ENCODE results near the gene CTSA. TPM values are rescaled to one million over a fixed set of nuclear protein-coding genes. Genes with fewer than 3 reads are reported as not detected.

CTSA gene
- total and polyA plus RNA-seq, 4 experiments from 2014 or later: 102 to 165 (median 123) TPM

DNA sequence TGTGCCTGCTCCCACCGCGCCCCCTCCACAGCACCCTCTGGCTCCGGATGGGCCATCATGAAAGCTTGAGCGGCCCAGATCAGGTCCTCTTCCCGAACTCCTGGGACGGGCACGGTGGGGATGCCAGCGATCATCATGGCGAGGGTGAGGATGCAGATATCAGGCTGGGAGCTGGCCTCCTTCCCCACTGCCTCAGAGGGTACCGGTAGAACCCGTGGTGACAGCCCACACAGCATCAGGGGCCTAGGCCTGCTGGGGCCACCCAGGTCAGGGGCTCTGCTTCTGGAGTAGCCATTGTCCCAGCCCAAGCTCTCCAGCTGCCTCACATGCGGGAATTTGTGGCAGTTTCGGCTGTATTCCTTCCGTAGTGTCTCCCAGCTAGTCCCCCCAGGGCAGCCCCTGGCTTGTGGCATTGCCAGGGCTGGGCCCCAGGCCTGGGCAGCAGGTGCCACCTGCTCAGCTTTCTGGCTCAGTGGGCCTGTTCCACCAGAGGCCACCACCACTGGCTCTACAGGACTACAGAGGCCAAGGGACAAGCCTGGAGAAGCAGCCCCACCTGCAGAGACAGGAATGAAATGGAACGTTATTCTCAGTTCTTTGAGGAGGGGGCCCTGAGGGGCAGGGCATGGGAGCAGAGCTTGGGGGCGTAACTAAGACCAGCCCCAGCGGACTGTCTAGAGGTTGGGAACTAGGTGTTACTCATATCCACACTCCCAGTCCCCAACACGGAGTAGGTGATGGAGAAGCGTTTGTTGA lies 4.4 kb upstream of the CTSA start:
- ChIA-PET POLR2A (ENCODE audit: partially characterized antibody) (interaction anchor here (1.0 to 9.9 kb wide), 3 partner anchors 30 to 82 kb away, joined by 3 to 141 read pairs (median 5); partner anchors contain the start of genes ACOT8, PCIF1 and ZSWIM3), CTCF (ENCODE audit: partially characterized antibody) (no interaction called here)
- H3K36me3 Mint-ChIP-seq: peaks cover 16 to 25% of the 10 kb centered on the region in 2 donors
- Histone ChIP-seq H3K36me3 (ENCODE audit: insufficient read depth, low read length) (peaks cover 17% of the 10 kb centered on the region), H3K27ac (ENCODE audit: low read depth, low read length) (no peak overlapping the region), H3K27me3 (ENCODE audit: insufficient read depth, low read length) (no peaks in the 10 kb centered on the region), H3K4me3 (ENCODE audit: low read length in 2 of 2) (no peak overlapping the region), H3K9me3 (ENCODE audit: control insufficient read depth in 1 of 2, low read length in 2 of 2) (no peaks in the 10 kb centered on the region), H3K4me1 (ENCODE audit: insufficient read depth, low read length) (peaks cover 45% of the 10 kb centered on the region)
- peaks cover 0 to 3% (median 0%) of the 10 kb centered on the region in 8 donors for H3K9me3 Mint-ChIP-seq
- H3K27me3 Mint-ChIP-seq: no peaks in the 10 kb centered on the region
- intact Hi-C loops (cut with micrococcal nuclease): no loop called here
- peak overlapping the region in 2 of 7 donors; percentile 30 to 46 for H3K27ac Mint-ChIP-seq
- H3K4me1 Mint-ChIP-seq: peaks cover 26 to 53% (median 40%) of the 10 kb centered on the region in 4 donors
- H3K4me3 Mint-ChIP-seq: no peak overlapping the region
- DNase-seq: no peak

DNA sequence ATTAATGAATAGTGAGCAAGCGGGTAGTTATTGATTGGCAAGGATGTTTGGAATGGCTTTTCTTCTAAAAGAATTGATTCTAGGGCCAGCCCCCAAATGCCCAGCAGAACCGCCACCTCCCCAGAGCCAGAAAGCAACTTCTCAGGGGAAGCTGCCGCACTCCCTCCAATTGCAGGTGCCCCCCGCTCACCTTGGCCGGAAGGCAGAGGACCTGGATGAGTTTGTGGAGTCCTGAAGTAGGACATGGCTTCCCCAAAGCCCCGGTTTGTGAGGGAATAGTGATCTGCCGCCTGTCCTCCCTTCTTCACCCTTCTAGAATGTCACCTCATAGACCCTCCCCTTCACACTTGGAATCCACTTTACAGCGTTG lies 3.8 kb upstream of the CTSA start, which contains the start of gene SPATA25:
SPATA25 (minus strand) TSS at position 277 of the 370 bp plus-strand sequence; CDS start at position 245, 32 bp downstream.
- Histone ChIP-seq H3K9me3 (ENCODE audit: control insufficient read depth in 1 of 2, low read length in 2 of 2) (no peaks in the 10 kb centered on the region), H3K27me3 (ENCODE audit: insufficient read depth, low read length) (no peaks in the 10 kb centered on the region), H3K36me3 (ENCODE audit: insufficient read depth, low read length) (peaks cover 17% of the 10 kb centered on the region), H3K27ac (ENCODE audit: low read depth, low read length) (no peak within 1 kb of the TSS), H3K4me3 (ENCODE audit: low read length in 2 of 2) (no peak within 1 kb of the TSS), H3K4me1 (ENCODE audit: insufficient read depth, low read length) (peaks cover 45% of the 10 kb centered on the region)
- intact Hi-C loops (cut with micrococcal nuclease): no loop called here
- ChIA-PET CTCF (ENCODE audit: partially characterized antibody) (no interaction called here), POLR2A (ENCODE audit: partially characterized antibody) (interaction anchor here (1.4 to 9.9 kb wide), 2 partner anchors 30 to 48 kb away, joined by 5 to 141 read pairs; partner anchors contain the start of genes ACOT8, PCIF1 and ZSWIM3)
- H3K27ac Mint-ChIP-seq: peak within 1 kb of the TSS in 4 of 7 donors; percentile 30 to 49 (median 46)
- DNase-seq: no peak
- peaks cover 0 to 3% (median 0%) of the 10 kb centered on the region in 8 donors for H3K9me3 Mint-ChIP-seq
- H3K27me3 Mint-ChIP-seq: no peaks in the 10 kb centered on the region
- H3K36me3 Mint-ChIP-seq: peaks cover 15 to 27% of the 10 kb centered on the region in 2 donors
- H3K4me1 Mint-ChIP-seq: peaks cover 29 to 54% (median 40%) of the 10 kb centered on the region in 4 donors
- peak within 1 kb of the TSS in 2 of 8 donors; percentile 0 to 21 for H3K4me3 Mint-ChIP-seq

DNA sequence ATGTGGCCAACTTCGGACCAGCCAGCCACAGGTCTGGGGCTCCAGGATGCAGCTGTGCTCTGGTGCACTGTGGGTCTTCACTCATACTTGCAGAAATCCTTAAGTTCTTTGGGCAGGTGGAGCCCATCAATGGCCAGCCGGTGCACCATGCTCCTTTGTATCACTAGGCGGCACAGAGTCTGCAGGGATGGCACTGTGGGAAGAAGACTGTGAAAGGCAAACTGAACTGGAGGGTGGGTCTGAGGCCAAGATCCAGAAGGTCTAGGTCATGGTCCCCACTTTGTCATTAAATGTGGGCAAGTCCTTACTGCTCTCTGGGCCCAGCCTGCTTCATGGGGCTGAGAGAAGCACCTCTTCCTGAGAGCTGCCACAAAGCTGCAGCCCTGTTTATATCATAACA lies 2.5 kb upstream of the CTSA start:
- H3K4me1 Mint-ChIP-seq: peaks cover 26 to 55% (median 39%) of the 10 kb centered on the region in 4 donors
- H3K27me3 ChIP-seq (ENCODE audit: insufficient read depth, low read length): no peaks in the 10 kb centered on the region
- H3K27me3 Mint-ChIP-seq: no peaks in the 10 kb centered on the region
- H3K4me1 ChIP-seq (ENCODE audit: insufficient read depth, low read length): peaks cover 49% of the 10 kb centered on the region
- H3K9me3 ChIP-seq (ENCODE audit: control insufficient read depth in 1 of 2, low read length in 2 of 2): no peaks in the 10 kb centered on the region
- ChIA-PET CTCF (ENCODE audit: partially characterized antibody) (interaction anchor here (1.2 to 3.3 kb wide), 5 partner anchors 7 to 98 kb away, joined by 3 to 18 read pairs (median 10); partner anchors contain the start of gene ZSWIM1), POLR2A (ENCODE audit: partially characterized antibody) (interaction anchor here (2.7 to 9.9 kb wide), 3 partner anchors 21 to 46 kb away, joined by 11 to 141 read pairs (median 48); partner anchors contain the start of genes ACOT8, PCIF1 and ZSWIM3)
- no peak overlapping the region for H3K27ac ChIP-seq (ENCODE audit: low read depth, low read length)
- peaks cover 0 to 3% (median 0%) of the 10 kb centered on the region in 8 donors for H3K9me3 Mint-ChIP-seq
- no peak for DNase-seq
- H3K4me3 Mint-ChIP-seq: peak overlapping the region in 2 of 8 donors; percentile 21 to 46
- no peak overlapping the region for H3K4me3 ChIP-seq (ENCODE audit: low read length in 2 of 2)
- peak overlapping the region in 3 of 7 donors; percentile 4 to 90 (median 35) for H3K27ac Mint-ChIP-seq
- intact Hi-C loops (cut with micrococcal nuclease): no loop called here
- H3K36me3 ChIP-seq (ENCODE audit: insufficient read depth, low read length): peaks cover 4% of the 10 kb centered on the region
- peaks cover 4 to 18% of the 10 kb centered on the region in 2 donors for H3K36me3 Mint-ChIP-seq

DNA sequence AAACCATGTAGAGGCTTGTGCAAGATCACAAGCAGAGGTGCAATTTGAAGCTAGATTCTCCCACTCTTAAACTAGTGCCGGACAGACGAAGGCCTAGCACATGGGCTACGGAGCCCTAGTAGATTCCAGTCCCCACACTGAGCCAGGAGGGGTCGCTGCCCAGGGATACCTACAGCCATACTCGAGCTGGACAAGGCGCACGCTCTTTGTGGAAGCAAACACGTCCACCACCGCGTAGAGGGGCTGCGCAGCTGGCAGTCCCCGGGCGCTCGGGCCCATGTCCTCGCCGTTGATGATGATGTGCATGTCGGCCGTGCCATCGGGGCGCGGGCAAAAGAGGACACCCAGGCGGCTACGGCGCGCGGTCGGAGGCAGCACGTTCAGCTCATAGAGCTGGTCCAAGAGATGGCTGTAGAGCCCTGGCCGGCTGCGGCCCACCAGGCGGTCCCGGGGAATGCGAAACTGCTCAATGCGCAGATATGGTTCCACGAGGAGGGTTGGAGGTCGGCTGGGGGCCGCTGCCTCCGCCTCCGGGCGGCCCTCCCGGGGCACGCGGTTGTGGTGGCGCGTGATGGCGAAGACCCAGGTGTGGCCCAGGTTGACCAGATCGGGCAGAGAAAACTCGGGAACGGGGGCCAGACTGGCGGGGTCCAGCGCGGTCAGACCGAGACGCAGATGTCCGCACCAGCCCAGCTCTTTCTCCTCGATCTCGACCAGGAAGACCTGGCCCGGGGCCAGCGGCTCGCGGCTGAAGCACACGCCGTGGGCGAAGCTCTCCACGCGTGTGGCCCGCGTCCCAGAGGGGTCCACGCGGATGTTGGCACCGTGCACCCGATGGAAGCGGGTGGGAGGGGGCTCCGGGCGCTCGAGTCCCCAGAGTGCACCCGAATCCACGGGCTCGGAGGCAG lies 804 bp upstream of the CTSA start:
- H3K27me3 ChIP-seq (ENCODE audit: insufficient read depth, low read length): no peaks in the 10 kb centered on the region
- H3K36me3 Mint-ChIP-seq: peaks cover 0 to 19% of the 10 kb centered on the region in 2 donors
- no peaks in the 10 kb centered on the region for H3K9me3 ChIP-seq (ENCODE audit: control insufficient read depth in 1 of 2, low read length in 2 of 2)
- DNase-seq: peak; percentile 25 to 63 (median 37)
- peaks cover 12% of the 10 kb centered on the region for H3K36me3 ChIP-seq (ENCODE audit: insufficient read depth, low read length)
- POLR2A ChIA-PET (ENCODE audit: partially characterized antibody): interaction anchor here (0.9 to 9.9 kb wide), 16 partner anchors 8 to 81 kb away, joined by 3 to 141 read pairs (median 4); partner anchors contain the start of genes ACOT8, PCIF1, UBE2C and ZNF335
- H3K4me1 Mint-ChIP-seq: peaks cover 20 to 53% (median 34%) of the 10 kb centered on the region in 4 donors
- no peaks in the 10 kb centered on the region for H3K27me3 Mint-ChIP-seq
- peak overlapping the region; percentile 74 for H3K27ac ChIP-seq (ENCODE audit: low read depth, low read length)
- intact Hi-C loops (cut with micrococcal nuclease): loop anchor here (2.0 kb wide), 1 partner anchor 66 kb away; no protein-coding TSS in a partner anchor
- peak overlapping the region; percentile 69 to 79 for H3K4me3 ChIP-seq (ENCODE audit: low read length in 2 of 2)
- CTCF ChIA-PET (ENCODE audit: partially characterized antibody): interaction anchor here (0.7 to 3.3 kb wide), 18 partner anchors 9 to 96 kb away, joined by 3 to 18 read pairs (median 4); partner anchors contain the start of genes PCIF1 and ZSWIM1
- peak overlapping the region; percentile 91 to 97 (median 93) for H3K4me3 Mint-ChIP-seq
- peaks cover 39% of the 10 kb centered on the region for H3K4me1 ChIP-seq (ENCODE audit: insufficient read depth, low read length)
- H3K27ac Mint-ChIP-seq: peak overlapping the region; percentile 73 to 94 (median 87)
- peaks cover 0 to 5% (median 0%) of the 10 kb centered on the region in 8 donors for H3K9me3 Mint-ChIP-seq

DNA sequence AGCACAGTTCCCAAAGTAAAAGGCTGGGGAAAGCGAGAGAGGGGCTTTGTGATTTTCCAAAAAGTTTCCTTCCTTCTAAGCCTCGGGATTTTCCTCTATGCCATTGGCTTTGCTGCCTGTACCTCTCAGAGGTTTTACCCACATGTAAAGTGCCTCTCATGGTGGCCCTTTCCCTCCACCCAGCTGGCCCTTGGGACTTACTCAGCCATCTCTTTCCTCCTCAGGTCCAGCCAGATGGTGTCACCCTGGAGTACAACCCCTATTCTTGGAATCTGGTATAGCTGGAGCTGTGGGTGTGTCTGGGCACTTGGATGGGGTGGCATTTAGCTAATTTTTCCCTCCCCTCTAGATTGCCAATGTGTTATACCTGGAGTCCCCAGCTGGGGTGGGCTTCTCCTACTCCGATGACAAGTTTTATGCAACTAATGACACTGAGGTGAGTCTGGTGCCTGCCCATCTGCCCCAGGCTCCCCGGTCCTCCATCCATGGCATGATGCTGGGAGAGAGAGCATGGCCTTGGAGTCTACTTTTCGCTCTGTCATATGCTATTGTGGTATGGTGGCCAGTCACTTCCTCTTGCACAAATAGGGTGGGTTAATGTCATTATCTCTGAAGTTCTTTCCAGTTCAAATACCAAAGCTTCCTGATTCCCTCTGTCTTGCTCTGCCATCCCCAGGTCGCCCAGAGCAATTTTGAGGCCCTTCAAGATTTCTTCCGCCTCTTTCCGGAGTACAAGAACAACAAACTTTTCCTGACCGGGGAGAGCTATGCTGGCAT lies 1.1 kb downstream of the CTSA start:
- H3K27ac ChIP-seq (ENCODE audit: low read depth, low read length): peak overlapping the region; percentile 74
- H3K36me3 ChIP-seq (ENCODE audit: insufficient read depth, low read length): peaks cover 12% of the 10 kb centered on the region
- peak overlapping the region; percentile 64 to 93 (median 88) for H3K27ac Mint-ChIP-seq
- ChIA-PET CTCF (ENCODE audit: partially characterized antibody) (interaction anchor here (0.5 to 3.5 kb wide), 10 partner anchors 10 to 121 kb away, joined by 3 to 15 read pairs (median 4); partner anchors contain the start of genes DNTTIP1, PCIF1 and WFDC3), POLR2A (ENCODE audit: partially characterized antibody) (interaction anchor here (0.5 to 9.9 kb wide), 12 partner anchors 10 to 113 kb away, joined by 3 to 141 read pairs (median 4); partner anchors contain the start of genes ACOT8, PCIF1, ZNF335 and ZSWIM1)
- H3K4me1 Mint-ChIP-seq: peaks cover 19 to 44% (median 33%) of the 10 kb centered on the region in 4 donors
- no peaks in the 10 kb centered on the region for H3K27me3 Mint-ChIP-seq
- no peaks in the 10 kb centered on the region for H3K27me3 ChIP-seq (ENCODE audit: insufficient read depth, low read length)
- H3K9me3 Mint-ChIP-seq: peaks cover 0 to 5% (median 0%) of the 10 kb centered on the region in 8 donors
- no peaks in the 10 kb centered on the region for H3K9me3 ChIP-seq (ENCODE audit: control insufficient read depth in 1 of 2, low read length in 2 of 2)
- H3K4me1 ChIP-seq (ENCODE audit: insufficient read depth, low read length): peaks cover 37% of the 10 kb centered on the region
- peak overlapping the region; percentile 69 to 79 for H3K4me3 ChIP-seq (ENCODE audit: low read length in 2 of 2)
- H3K36me3 Mint-ChIP-seq: peaks cover 0 to 20% of the 10 kb centered on the region in 2 donors
- intact Hi-C loops (cut with micrococcal nuclease): no loop called here
- H3K4me3 Mint-ChIP-seq: peak overlapping the region; percentile 91 to 97 (median 93)
- no peak for DNase-seq
